Measurements from ENCODE around the gene WWOX. TPM values are rescaled to one million over a fixed set of nuclear protein-coding genes. Genes with fewer than 3 reads are reported as not detected.

The WWOX gene
- total RNA-seq, 4 donors from 2014 or later: 12.9 to 53.5 (median 25.6) TPM

DNA sequence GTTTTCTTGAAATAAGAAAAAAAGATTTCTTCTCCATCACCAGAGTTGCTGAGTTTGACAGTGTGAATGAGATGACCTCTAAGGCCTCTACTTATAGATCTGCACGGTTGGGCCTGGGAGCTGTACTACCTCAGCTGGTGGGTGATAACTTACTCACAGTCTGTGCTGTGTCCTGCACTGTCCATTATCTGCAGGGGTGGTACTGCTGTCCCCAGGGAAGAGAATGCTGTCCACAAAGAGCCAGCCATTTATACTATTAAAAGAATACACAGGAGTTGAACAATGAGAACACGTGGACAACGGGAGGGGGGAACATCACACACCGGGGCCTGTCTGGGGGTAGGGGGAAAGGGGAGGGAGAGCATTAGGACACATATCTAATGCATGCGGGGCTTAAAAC, 655.3 kb downstream of the WWOX start:
- Histone ChIP-seq H3K27ac (no peak overlapping the region), H3K36me3 (no peaks in the 10 kb centered on the region), H3K4me3 (no peak overlapping the region), H3K27me3 (no peaks in the 10 kb centered on the region), H3K4me1 (peaks cover 0 to 21% (median 0%) of the 10 kb centered on the region in 3 donors), H3K9me3 (no peaks in the 10 kb centered on the region)
- ATAC-seq: no peak
- 71% methylated on average over 4 of the region's 5 CpGs; no CpG with 5 or more reads in 1 of the 2 donors for WGBS, 2 donors (ENCODE audit: low coverage in 1 of 2)
- no peak for TF ChIP-seq POLR2A (IDR thresholded peaks at IDR 0.05)
- TF ChIP-seq, protein P1, sequence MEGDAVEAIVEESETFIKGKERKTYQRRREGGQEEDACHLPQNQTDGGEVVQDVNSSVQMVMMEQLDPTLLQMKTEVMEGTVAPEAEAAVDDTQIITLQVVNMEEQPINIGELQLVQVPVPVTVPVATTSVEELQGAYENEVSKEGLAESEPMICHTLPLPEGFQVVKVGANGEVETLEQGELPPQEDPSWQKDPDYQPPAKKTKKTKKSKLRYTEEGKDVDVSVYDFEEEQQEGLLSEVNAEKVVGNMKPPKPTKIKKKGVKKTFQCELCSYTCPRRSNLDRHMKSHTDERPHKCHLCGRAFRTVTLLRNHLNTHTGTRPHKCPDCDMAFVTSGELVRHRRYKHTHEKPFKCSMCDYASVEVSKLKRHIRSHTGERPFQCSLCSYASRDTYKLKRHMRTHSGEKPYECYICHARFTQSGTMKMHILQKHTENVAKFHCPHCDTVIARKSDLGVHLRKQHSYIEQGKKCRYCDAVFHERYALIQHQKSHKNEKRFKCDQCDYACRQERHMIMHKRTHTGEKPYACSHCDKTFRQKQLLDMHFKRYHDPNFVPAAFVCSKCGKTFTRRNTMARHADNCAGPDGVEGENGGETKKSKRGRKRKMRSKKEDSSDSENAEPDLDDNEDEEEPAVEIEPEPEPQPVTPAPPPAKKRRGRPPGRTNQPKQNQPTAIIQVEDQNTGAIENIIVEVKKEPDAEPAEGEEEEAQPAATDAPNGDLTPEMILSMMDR (IDR thresholded peaks at IDR 0.05): no peak
- TF ChIP-seq POLR2AphosphoS5 (IDR thresholded peaks at IDR 0.05): no peak
- no peak for TF ChIP-seq EP300 (IDR thresholded peaks at IDR 0.05)

DNA sequence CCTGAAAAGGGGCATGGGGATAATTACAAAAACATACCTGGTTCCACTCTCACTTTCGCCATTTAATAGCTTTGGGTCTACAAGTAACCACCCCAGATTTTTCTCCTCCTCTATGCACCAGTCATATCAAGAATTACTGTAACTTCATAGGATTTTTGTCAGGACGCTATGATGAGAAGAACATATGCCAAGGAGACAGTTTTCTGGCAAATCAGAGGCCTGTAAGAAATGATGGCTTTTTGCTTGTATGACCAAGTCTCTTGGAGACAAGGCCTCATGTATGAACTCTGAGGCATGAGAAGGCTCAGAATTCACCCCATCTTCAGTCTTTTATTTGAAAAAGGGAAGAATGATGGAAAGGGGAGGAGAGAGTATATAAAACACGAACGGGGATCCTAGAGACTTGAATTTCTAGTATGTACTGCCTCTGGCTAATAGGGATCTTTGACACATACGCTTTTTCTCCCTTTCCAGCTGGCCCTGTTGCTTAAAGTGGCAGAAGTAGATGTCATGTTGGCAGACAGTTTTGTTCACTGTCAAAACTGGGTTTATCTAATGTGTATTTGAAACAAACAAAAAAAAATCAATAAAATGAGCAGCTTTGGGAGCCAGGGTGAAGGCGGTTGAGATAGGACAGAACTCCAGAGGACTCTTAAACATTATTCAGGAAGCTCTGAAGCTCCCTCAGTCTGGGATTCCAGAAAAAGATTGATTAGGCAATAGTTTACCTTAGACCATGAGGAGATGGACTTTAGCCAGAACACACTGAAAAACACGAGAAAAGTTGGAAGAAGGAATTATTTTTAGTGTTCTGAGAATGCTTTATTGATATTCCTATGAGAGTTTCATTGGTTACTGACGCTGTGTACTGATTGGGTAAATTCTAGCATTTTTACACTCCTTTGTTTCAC, 656.6 kb downstream of the WWOX start:
- no peaks in the 10 kb centered on the region for H3K27me3 ChIP-seq
- no peaks in the 10 kb centered on the region for H3K9me3 ChIP-seq

DNA sequence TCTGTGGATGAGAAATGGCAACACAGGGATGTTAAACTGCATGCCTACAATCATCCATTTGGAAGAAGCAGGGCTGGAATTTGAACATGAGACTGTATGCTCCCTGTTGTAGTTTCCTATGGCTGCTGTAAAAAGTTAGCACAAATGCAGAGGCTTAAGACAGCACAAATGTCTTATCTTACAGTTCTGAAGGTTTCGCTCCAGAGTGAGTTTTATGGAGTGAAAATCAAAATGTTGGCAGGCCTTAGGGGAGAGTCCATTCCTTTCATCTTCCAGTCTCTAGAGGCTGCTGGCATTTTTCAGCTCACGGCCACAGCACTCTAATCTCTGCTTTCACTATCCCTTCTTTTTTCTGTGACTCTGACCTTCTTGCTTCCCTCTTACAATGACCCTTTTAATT, 660.1 kb downstream of the WWOX start:
- H3K27me3 ChIP-seq: no peaks in the 10 kb centered on the region
- 53% methylated on average over 2 of the region's 2 CpGs for WGBS, 2 donors (ENCODE audit: low coverage in 1 of 2)
- no peaks in the 10 kb centered on the region for H3K36me3 ChIP-seq
- ATAC-seq: no peak
- H3K4me3 ChIP-seq: no peak overlapping the region
- H3K27ac ChIP-seq: no peak overlapping the region
- H3K9me3 ChIP-seq: no peaks in the 10 kb centered on the region
- TF ChIP-seq EP300 (IDR thresholded peaks at IDR 0.05) (no peak), POLR2A (IDR thresholded peaks at IDR 0.05) (no peak)
- peaks cover 0 to 10% (median 0%) of the 10 kb centered on the region in 3 donors for H3K4me1 ChIP-seq

More for the DNA sequence above, 656.6 kb downstream of the WWOX start:
- TF ChIP-seq EP300 (IDR thresholded peaks at IDR 0.05): no peak
- TF ChIP-seq POLR2A (IDR thresholded peaks at IDR 0.05): no peak
- TF ChIP-seq, protein P1 (IDR thresholded peaks at IDR 0.05): no peak
- no peak for TF ChIP-seq POLR2AphosphoS5 (IDR thresholded peaks at IDR 0.05)
- Histone ChIP-seq H3K4me3 (no peak overlapping the region), H3K4me1 (peaks cover 0 to 18% (median 0%) of the 10 kb centered on the region in 3 donors), H3K36me3 (no peaks in the 10 kb centered on the region), H3K27ac (no peak overlapping the region)
- peak; percentile 39 for ATAC-seq
- 51 to 80% methylated on average over 8 of the region's 8 CpGs for WGBS, 2 donors (ENCODE audit: low coverage in 1 of 2)

DNA sequence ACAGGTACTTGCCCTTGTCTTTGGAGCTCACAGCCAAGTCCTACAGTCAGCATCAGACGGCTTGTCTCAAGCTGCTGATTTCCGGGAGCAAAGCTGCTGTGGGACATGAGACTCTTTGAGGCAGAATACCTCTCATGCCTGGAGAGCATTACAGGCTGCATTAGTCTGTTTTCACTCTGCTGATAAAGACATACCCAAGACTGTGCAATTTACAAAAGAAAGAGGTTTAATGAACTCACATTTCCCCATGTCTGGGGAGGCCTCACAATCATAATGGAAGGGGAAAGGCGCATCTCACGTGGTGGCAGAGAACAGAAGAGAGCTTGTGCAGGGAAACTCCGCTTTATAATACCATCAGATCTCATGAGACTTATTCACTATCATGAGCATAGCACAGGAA, 661.2 kb downstream of the WWOX start:
- H3K36me3 ChIP-seq: no peaks in the 10 kb centered on the region
- 79 to 93% methylated on average over 3 to 4 of the region's 5 CpGs for WGBS, 2 donors (ENCODE audit: low coverage in 1 of 2)
- no peak overlapping the region for H3K4me3 ChIP-seq
- no peak for TF ChIP-seq POLR2AphosphoS5 (IDR thresholded peaks at IDR 0.05)
- TF ChIP-seq, protein P1 (IDR thresholded peaks at IDR 0.05): no peak
- no peak for TF ChIP-seq EP300 (IDR thresholded peaks at IDR 0.05)
- ATAC-seq: no peak
- H3K9me3 ChIP-seq: no peaks in the 10 kb centered on the region
- no peak overlapping the region for H3K27ac ChIP-seq
- no peaks in the 10 kb centered on the region for H3K27me3 ChIP-seq
- peaks cover 0 to 9% (median 0%) of the 10 kb centered on the region in 3 donors for H3K4me1 ChIP-seq

DNA sequence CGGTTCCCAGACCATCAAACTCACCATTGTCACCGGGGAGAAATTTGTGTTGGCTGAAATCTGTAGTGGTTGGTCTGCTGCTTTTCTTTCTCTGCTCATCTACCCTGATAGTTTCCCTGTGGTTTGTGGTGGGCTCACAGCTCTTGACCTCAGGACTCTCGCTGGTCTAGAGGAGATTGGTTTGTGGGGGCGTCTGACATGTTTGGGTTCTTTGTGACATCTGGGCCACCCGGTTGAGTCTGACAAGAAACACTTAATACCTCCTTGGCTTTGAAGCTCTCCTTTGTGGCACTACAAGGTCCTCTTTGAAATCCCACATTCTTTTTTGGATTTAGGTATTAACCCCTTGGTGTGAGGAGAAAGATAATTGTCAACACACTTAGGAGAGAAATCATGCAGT, 662.0 kb downstream of the WWOX start:
- no peaks in the 10 kb centered on the region for H3K9me3 ChIP-seq
- no peaks in the 10 kb centered on the region for H3K27me3 ChIP-seq
- no peak for TF ChIP-seq EP300 (IDR thresholded peaks at IDR 0.05)
- TF ChIP-seq, protein P1 (IDR thresholded peaks at IDR 0.05): no peak
- TF ChIP-seq POLR2AphosphoS5 (IDR thresholded peaks at IDR 0.05): no peak
- TF ChIP-seq POLR2A (IDR thresholded peaks at IDR 0.05): no peak
- no peak overlapping the region for H3K4me3 ChIP-seq
- 82 to 95% methylated on average over 3 to 5 of the region's 5 CpGs for WGBS, 2 donors (ENCODE audit: low coverage in 1 of 2)
- peaks cover 0 to 4% (median 0%) of the 10 kb centered on the region in 3 donors for H3K4me1 ChIP-seq
- H3K36me3 ChIP-seq: no peaks in the 10 kb centered on the region
- H3K27ac ChIP-seq: no peak overlapping the region
- ATAC-seq: no peak

Measured in gastroesophageal sphincter (tissue), 4 donors.